GM19328 (cell line): ENCODE results near the gene HOXA4.

Experiments used
- ATAC-seq: cut with Tn5 transposase; IDR thresholded peaks from one replicate; pipeline ENCODE4 v1.9.1; 2021; ENCODE audit warnings: mild to moderate bottlenecking, moderate library complexity; ENCODE audit not compliant: unreplicated experiment

The HOXA4 gene

DNA sequence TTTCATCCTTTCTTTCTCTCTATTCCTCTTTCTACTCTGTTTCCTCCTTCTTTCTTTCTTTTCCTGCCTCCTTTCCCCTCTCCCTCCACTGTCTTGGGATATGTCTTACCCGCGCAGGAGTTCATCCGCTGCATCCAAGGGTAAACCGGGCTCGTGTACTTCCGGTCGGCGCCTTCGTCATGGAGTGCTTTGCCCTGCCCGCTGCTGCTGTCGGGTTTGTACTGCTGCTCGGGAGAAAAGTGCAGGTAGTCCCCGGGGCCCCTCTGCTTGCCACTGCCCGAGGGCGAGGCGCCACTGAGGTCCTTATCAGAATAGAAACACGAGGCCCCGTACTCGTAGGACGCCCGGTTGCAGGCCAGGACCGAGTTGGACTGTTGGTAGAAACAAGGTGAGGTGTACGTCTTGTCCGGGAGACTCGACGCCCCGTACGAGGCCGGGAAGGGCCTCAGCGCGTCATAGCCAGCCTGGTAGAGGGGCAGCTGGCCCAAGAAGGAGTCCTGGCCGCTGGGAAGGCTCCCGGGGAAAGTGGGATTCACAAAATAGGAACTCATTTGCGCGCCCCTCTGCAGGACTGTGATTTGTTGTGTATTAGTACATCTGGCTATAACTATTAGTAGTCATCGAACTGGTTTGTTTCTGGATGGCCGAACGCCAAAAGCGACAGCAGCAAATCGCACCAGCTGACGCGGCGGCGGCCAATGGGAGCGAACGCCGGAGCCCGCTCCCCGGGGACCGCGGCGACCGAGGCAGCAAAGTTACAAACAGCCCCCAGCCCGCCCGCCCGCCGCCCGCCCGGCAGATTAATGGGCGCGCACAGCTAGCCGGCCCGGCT is 16.9 kb upstream of the HOXA4 start, which contains the start of gene HOXA6:
HOXA6 (minus strand) TSS at position 576 of the 832 bp plus-strand sequence; CDS start at position 551, 25 bp downstream.
- ATAC-seq: no peak

DNA sequence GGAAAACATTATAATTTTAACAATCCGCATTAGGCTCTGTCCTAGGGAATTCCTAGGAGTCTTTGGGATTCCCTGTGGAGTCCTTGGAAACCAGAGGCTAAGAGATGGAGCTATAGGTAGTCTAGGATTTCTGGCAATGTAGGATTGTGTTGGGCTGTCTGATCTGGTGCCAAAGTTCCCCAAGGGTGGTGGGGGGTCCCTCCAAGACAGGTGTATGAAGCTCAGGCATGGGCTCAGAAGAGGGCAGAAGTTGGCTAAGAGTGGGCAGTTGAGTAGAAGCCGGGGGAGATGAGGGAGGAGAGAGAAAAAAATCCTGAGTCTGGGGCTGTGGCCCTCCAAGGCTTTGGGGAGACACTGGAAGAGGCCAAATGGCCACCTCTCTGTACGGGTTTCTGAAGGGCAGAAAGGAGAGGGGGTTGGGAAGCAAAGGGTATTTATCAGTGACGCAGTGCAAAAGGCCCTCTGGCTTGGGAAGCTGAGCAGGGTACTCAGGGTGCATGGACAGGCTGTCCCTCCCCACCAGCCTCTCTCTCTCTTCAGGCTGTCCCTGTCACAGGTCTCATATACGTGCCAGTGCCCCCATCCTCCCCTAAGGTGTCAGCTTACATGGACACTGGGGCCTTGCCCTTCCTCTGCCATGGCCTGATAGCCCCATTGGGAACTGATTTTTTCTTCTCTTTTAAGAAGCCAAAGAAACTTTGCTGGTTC is 16.1 kb upstream of the HOXA4 start:
- no peak for ATAC-seq

GRCh38 chr7:27145914-27146412 is 15.4 kb upstream of the HOXA4 start:
- no peak for ATAC-seq

GRCh38 chr7:27145165-27145913 is 14.8 kb upstream of the HOXA4 start:
- no peak for ATAC-seq

DNA sequence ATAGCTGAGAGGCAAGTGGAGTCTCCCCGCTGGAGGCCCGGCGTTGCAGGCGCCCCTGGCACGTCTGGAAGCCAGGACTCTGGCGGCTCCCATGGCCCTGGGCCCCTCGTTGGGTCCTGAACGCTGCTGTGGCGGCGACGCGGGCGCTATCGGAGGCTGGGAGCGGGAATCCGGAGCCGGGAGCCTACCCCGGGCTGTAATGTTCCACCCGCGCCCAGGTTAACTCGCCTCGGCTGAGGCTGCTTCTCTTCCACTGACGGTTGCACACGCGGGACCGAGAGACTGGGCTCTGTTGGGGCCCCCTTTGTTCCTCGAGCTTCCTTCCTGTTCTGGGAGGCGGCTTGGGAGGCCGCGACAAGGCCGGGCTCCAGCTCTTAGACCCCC is 14.2 kb upstream of the HOXA4 start:
- ATAC-seq: no peak

GRCh38 chr7:27143950-27144780 is 13.6 kb upstream of the HOXA4 start:
- ATAC-seq: no peak

- ATAC-seq: no peak
These were observed 12.7 kb upstream of the HOXA4 start, which contains the start of gene HOXA5 for GRCh38 chr7:27143023-27143949. HOXA5 (minus strand) TSS chr7:27143681; CDS start chr7:27143607, 74 bp downstream.

- no peak for ATAC-seq
These were observed 12.0 kb upstream of the HOXA4 start for GRCh38 chr7:27142580-27143022.

DNA sequence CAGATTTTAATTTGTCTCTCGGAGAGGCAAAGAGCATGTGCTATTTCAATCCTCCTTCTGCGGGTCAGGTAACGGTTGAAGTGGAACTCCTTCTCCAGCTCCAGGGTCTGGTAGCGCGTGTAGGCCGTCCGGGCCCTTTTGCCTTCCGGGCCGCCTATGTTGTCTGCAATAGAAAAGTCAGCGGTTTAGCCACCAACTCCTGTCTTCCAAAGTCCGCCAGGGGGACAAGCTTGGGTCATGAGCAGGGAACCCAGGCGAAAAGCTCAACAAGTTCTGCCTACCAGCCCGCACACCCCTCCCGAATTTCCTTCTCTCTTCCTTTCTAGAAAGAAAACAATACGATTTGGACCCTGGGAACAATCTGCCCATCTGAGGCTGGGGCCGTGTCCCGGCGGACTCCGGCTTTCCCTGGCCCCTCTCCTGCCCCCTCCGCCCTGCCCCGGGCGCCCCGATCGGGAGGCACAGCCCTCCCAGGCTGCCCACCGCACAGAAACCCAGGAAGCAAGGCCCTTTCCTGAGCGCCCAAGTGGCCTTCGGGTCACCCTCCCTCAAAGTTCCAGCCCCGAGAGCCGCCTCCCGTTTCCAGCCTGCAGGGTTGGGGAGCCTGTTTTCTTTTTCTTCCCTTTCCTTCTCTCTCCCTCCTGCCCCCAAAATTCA is 11.5 kb upstream of the HOXA4 start:
- no peak for ATAC-seq

DNA sequence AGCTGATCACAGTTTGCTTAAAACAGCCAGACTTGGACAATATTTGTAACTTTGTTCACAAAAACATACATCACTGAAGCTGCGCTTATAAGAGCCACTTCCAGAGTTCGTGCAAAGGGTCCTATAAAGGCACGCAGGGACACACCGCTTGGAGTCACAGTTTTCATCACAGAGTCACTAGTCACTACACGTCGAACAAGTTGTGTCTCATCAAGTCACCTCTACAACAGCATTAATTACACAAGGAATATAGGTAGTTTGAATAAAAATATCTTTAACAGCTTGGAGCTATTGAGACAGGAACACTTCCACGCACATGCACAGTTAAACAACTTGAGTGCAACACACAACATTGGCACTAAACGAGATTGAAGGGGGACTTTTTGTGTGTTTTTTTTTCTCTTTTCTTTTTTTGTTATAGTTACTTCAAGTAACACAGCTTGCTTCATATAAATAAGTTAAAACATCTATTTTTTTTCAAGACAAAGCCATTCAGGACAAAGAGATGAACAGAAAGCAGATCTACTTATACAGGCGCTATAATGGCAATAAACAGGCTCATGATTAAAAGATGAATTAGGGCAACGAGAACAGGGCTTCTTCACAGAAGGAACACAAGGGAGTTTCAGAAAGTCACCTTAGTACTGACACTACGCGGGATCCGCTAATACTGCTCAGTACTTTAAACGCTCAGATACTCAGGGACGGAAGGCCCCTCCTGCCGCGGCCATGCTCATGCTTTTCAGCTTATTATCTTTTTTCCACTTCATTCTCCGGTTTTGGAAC is 10.8 kb upstream of the HOXA4 start:
- ATAC-seq: no peak

DNA sequence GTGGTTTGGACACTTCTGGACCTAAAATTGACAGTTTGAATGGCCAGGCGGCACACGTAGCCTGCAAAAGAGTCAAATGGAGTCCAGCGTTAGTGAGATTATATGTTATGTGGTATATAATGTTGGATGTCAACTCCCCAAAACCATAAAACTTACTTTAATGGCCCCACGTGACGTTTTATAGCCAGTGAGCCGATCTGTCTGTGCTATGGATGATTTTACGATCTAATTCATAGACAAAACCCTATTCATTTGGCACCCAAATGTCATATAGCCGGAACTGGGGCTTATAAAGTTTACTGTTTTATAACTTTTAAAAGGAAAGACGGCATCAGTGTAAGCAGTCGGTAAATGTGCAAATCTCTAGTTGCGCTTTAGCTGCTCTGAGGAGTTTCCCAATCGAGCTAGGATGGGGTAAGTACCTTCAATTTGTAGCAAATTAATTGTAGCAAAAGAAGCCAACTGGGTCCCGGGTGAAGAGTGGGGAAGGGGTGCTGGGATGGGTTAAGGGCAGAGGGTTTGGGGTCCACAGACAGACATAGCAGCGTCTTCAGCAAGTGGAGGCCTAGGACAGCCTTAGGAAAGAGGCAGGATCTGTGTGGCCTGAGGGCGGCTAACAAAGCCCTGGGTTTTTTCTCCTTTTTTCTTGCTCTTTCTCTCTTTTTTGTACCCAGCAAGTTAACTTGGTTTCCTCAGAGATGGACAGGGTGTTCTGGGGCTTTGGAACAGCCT is 9.7 kb upstream of the HOXA4 start:
- ATAC-seq: no peak

DNA sequence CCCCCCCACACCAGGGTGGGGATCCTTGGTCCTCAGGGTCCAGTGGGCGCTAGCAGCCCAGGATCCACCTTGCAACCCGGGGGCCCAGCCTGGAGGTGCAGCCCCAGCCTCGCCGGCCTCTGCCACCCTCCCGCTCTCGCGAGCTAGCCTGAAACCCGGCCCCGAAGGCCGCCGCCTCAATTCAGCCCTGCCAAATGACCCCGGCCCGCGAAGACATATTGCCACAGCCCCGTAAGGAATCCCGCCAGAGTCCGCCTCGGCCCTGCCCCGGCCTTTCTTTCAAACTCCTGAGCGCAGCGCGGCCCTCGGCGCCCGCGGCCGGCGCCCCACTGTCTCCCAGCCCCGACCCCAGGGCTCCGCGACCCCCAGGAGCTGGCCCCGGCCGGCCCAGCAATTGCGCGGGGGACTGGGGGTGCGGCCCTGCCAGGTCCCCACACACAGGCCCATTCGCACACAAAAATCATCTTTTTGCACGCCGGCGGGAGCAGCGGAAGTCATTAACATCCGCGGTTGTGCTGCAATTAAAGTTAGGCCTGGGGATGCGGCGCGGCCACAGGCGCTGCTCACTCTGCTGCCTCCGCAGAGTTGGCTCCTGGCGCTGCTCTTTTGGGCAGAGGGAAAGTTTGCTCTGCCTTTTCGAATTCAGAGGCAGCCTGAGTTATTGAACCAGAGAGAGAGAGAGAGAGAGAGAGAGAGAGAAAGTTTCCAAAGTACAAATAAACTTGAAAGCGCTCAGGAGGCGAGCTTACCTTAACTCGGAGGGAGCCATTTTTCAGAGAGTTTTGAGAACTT is 9.0 kb upstream of the HOXA4 start:
- ATAC-seq: no peak

DNA sequence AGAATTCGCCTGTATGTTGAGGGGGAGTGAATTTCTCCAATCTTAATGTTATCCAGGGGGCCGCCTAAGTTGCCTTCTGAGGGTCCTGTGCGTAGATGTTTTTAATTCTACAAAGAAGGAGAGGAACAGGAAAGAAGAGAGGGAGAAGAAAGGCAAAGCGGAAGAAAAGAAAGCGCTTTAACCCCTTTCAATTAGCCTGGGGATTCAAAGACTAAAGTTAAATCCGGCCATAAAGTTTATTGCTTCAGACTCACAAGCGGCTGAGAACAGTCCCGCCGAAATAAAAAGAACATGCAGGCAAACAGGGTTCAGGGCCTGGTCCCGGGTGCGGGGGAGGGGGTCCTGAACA is 8.4 kb upstream of the HOXA4 start:
- ATAC-seq: no peak

DNA sequence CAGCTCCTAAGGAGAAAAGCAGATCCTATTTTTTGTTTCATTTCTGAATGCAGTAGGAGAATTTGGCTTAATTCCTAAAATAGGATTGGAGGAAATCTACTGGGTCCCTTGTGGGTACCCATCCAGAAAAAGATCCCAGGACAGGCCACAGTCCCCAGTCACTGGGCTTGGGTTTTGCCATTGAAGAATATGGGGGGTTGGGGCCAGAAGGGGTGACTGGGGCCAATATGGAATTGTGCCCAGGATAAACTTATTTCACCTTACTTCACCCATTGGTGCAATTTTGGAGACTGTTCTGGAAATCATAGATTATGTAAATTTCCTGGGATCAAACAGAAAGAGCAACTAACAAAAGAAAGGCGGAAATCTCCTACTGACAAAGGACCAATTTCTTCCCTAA is 7.9 kb upstream of the HOXA4 start:
- ATAC-seq: no peak

DNA sequence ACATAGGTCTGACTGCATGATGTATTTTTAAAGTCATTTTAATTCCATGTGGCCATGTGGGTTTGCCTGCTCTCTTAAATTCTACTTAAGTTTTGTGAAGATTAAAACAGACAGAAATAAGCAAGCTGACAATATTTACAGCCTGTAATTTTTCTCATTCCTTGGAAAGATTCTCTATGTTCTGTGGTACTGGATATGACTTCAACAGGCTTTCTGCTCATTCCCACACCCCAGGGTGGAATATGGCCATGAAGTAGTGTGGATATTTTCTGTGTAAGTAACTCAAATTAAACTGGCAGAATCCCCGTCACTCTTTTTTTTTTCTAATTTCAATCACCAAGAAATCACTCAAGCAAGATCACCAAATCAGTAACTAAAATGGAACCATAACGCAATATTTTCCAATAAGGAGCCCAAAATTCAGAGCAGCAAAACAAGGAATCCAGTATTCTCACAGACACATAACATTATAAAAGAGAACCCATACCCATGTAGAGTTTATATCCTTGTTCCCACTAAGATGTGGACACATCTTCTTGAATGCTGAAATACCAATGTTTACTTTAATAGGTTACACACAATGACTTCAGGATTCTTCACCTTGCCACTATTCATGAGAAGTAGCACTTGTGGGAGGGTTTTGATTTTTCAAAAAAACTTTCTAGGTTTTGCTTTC is 7.2 kb upstream of the HOXA4 start:
- ATAC-seq: no peak

DNA sequence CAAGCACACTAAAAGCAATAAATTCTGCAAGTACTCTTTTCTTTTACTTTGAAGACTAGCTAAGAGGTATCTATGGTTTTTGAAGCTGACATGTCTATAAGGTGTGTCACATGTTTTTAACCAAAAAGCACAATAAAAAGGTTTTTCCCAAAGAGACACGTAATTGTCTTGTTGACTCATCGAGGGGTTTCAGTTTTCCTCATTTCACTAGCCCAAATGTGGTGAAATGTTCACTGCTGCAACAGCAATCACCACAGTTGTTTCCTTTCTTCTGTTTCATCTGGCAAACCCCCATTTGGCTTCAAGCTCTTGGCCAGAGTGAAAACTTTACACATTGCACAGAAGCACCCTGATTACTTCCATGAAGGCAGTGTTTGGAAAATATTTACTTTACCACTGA is 3.8 kb upstream of the HOXA4 start:
- no peak for ATAC-seq
